Caco-2 (cell line): ENCODE results near the gene LYPD6. TPM values are rescaled to one million over a fixed set of nuclear protein-coding genes. Genes with fewer than 3 reads are reported as not detected.
"Not testable (repeated sequence)": the region's sequence is repeated elsewhere in the genome, so short reads cannot be mapped to it uniquely, and the experiment has no call there.

Experiments used
- BruUV-seq: library from RNA; stranded (reverse); fragments of 400-500 nt; replicated peaks from 2 replicates; lab custom pipeline; 2021; lab: Mats Ljungman, UMichigan
- CTCF ChIA-PET: fragments of 300-600 bp; sonication (Branson Sonifier 250); formaldehyde crosslinking; loops from one replicate; lab custom pipeline; 2022; ENCODE audit warnings: antibody characterized with exemption; lab: Charles Lee
- POLR2A ChIA-PET: fragments of 300-600 bp; sonication (Branson Sonifier 250); formaldehyde crosslinking; loops from one replicate; lab custom pipeline; 2022; ENCODE audit warnings: antibody characterized with exemption; lab: Charles Lee
- DNase-seq, 2 experiments: peaks; one replicate each; pipeline versions ENCODE4 v3.0.0 to v3.0.0-alpha.2; 2020 to 2022
- H3K27me3 ChIP-seq: replicated peaks from 2 replicates; pipeline ENCODE4 v1.6.0; 2011; ENCODE audit warnings: low read length; ENCODE audit not compliant: control insufficient read depth, insufficient read depth
- H3K36me3 ChIP-seq: 2 replicates; pipeline ENCODE4 v1.5.1; 2011; ENCODE audit warnings: low read length; ENCODE audit not compliant: control insufficient read depth, insufficient read depth
- H3K4me1 ChIP-seq: fragments of 250-450 bp; sonication (Bioruptor Pico); 2 replicates; pipeline ENCODE4 v1.5.1; 2020; ENCODE audit warnings: mild to moderate bottlenecking
- H3K4me3 ChIP-seq: 2 replicates; pipeline ENCODE4 v1.5.1; 2011; ENCODE audit warnings: low read depth, mild to moderate bottlenecking, control low read depth, low read length
- H3K9me3 ChIP-seq: fragments of 250-450 bp; sonication (Bioruptor Pico); 2 replicates; pipeline ENCODE4 v1.5.1; 2020; ENCODE audit warnings: mild to moderate bottlenecking, moderate library complexity
- H3K27ac Mint-ChIP-seq: one replicate; pipeline ENCODE4 v1.8.0; 2022; ENCODE audit warnings: mixed read lengths; ENCODE audit not compliant: unreplicated experiment
- H3K27me3 Mint-ChIP-seq: one replicate; pipeline ENCODE4 v1.8.0; 2022; ENCODE audit warnings: mixed read lengths; ENCODE audit not compliant: insufficient read depth, unreplicated experiment
- H3K36me3 Mint-ChIP-seq: one replicate; pipeline ENCODE4 v1.8.0; 2022; ENCODE audit warnings: mild to moderate bottlenecking, mixed read lengths; ENCODE audit not compliant: insufficient read depth, unreplicated experiment
- H3K4me1 Mint-ChIP-seq: one replicate; pipeline ENCODE4 v1.8.0; 2022; ENCODE audit warnings: low read depth, mixed read lengths; ENCODE audit not compliant: unreplicated experiment
- H3K4me3 Mint-ChIP-seq: one replicate; pipeline ENCODE4 v1.8.0; 2022; ENCODE audit warnings: mild to moderate bottlenecking, moderate library complexity, mixed read lengths; ENCODE audit not compliant: unreplicated experiment
- H3K9me3 Mint-ChIP-seq: one replicate; pipeline ENCODE4 v1.8.0; 2022; ENCODE audit warnings: mixed read lengths; ENCODE audit not compliant: unreplicated experiment
- CTCF ChIP-seq, 2 experiments: fragments of 200-600 bp in 1 of 2; IDR thresholded peaks; 1 replicate in 1 of 2; 2 replicates in 1 of 2; pipeline versions ENCODE4 v1.5.1 to v1.8.0; 2011 to 2022; ENCODE audit warnings: antibody characterized with exemption in 1 of 2, control low read depth in 1 of 2, inconsistent platforms in 1 of 2, low read depth in 1 of 2, low read length in 1 of 2, mild to moderate bottlenecking in 1 of 2, moderate library complexity in 1 of 2; ENCODE audit not compliant: insufficient read depth in 1 of 2, severe bottlenecking in 1 of 2, unreplicated experiment in 1 of 2
- intact Hi-C: fragments of 100-400 bp; cut with micrococcal nuclease; formaldehyde crosslinking; loops from one replicate; pipeline ENCODE4 v1.10.0; 2022; ENCODE audit not compliant: unreplicated experiment
- total RNA-seq: library from RNA; stranded (reverse); gene quantifications from 2 replicates; pipeline ENCODE4 v1.2.3, GENCODE V29; 2022

The LYPD6 gene
- total RNA-seq, 1 experiment from 2014 or later: 9.0 TPM

- no peaks in the 10 kb centered on the region for H3K36me3 ChIP-seq
- peaks cover 1% of the 10 kb centered on the region for H3K9me3 ChIP-seq
- no peaks in the 10 kb centered on the region for H3K36me3 Mint-ChIP-seq
- no peak overlapping the region for H3K4me3 Mint-ChIP-seq
- BruUV-seq: no TSS peak
- intact Hi-C loops: no loop called here
- H3K27ac Mint-ChIP-seq: no peak overlapping the region
- TF ChIP-seq CTCF (IDR thresholded peaks at IDR 0.05; ENCODE audit: insufficient read depth in 1 of 2, low read depth in 1 of 2, low read length in 1 of 2, severe bottlenecking in 1 of 2, unreplicated experiment in 1 of 2): peak in 1 of 2 experiments; percentile 4
- H3K9me3 Mint-ChIP-seq: no peaks in the 10 kb centered on the region
- ChIA-PET CTCF (no interaction called here), POLR2A (no interaction called here)
- no peak overlapping the region for H3K4me3 ChIP-seq
- no peak for DNase-seq
- H3K27me3 Mint-ChIP-seq: no peaks in the 10 kb centered on the region
- H3K4me1 Mint-ChIP-seq: peaks cover 15% of the 10 kb centered on the region
- H3K4me1 ChIP-seq: peaks cover 15% of the 10 kb centered on the region
- H3K27me3 ChIP-seq: no peaks in the 10 kb centered on the region
These were observed 159.9 kb downstream of the LYPD6 start for GRCh38 chr2:149490296-149490695.

DNA sequence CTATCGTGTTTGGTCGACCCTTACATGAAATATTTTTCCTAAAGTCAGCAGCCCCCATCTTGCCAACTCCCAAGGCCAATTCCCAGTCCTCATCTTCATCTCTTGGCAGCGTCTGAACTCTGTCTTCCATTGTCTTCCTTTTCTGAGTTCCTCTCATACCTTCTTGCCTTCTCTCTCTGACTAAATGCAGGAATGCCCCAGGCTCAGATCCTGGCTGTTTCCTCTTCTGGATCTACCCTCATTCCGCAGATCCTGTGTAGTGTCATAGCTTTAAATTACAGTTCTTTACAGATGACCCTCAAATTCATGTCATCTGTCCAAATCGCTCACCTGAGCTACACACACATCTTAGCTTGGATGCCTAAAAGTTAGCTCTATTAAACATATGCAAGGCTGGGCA, 162.5 kb downstream of the LYPD6 start:
- no peaks in the 10 kb centered on the region for H3K27me3 ChIP-seq
- ChIA-PET CTCF (no interaction called here), POLR2A (no interaction called here)
- H3K4me1 Mint-ChIP-seq: peaks cover 15% of the 10 kb centered on the region
- intact Hi-C loops: no loop called here
- H3K4me3 ChIP-seq: no peak overlapping the region
- no peaks in the 10 kb centered on the region for H3K27me3 Mint-ChIP-seq
- H3K36me3 Mint-ChIP-seq: no peaks in the 10 kb centered on the region
- H3K27ac Mint-ChIP-seq: no peak overlapping the region
- no peak for TF ChIP-seq CTCF (IDR thresholded peaks at IDR 0.05; ENCODE audit: insufficient read depth in 1 of 2, low read depth in 1 of 2, low read length in 1 of 2, severe bottlenecking in 1 of 2, unreplicated experiment in 1 of 2)
- H3K36me3 ChIP-seq: no peaks in the 10 kb centered on the region
- H3K9me3 Mint-ChIP-seq: peaks cover 9% of the 10 kb centered on the region
- no peak overlapping the region for H3K4me3 Mint-ChIP-seq
- H3K4me1 ChIP-seq: peaks cover 15% of the 10 kb centered on the region
- peaks cover 2% of the 10 kb centered on the region for H3K9me3 ChIP-seq
- no TSS peak for BruUV-seq
- DNase-seq: no peak

DNA sequence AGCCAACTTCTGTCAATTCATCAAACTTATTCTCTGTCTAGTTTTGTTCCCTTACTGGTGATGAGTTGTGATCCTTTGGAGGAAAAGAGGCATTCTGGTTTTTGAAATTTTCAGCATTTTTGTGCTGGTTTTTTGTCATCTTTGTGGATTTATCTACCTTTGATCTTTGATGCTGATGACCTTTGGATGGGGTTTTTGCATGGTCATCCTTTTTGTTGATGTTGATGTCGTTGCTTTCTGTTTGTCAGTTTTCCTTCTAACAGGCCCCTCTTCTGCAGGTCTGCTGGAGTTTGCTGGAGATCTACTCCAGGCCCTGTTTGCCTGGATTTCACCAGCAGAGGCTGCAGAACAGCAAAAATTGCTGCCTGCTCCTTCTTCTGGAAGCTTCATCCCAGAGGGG, 168.8 kb downstream of the LYPD6 start:
- H3K9me3 ChIP-seq, POLR2A ChIA-PET, H3K36me3 ChIP-seq, H3K4me3 Mint-ChIP-seq, DNase-seq, H3K36me3 Mint-ChIP-seq, intact Hi-C loops, BruUV-seq, H3K4me1 ChIP-seq, H3K27ac Mint-ChIP-seq, H3K4me1 Mint-ChIP-seq, H3K27me3 Mint-ChIP-seq, H3K4me3 ChIP-seq, CTCF ChIA-PET, H3K27me3 ChIP-seq: not testable (repeated sequence)
- H3K9me3 Mint-ChIP-seq: peaks cover 19% of the 10 kb centered on the region

GRCh38 chr2:149506808-149507207, 176.4 kb downstream of the LYPD6 start:
- DNase-seq, BruUV-seq, H3K27me3 Mint-ChIP-seq, H3K27me3 ChIP-seq, intact Hi-C loops, H3K27ac Mint-ChIP-seq, CTCF ChIA-PET, POLR2A ChIA-PET, H3K36me3 ChIP-seq, H3K4me3 Mint-ChIP-seq, H3K9me3 Mint-ChIP-seq, H3K4me1 ChIP-seq, H3K36me3 Mint-ChIP-seq, H3K4me3 ChIP-seq, H3K9me3 ChIP-seq: not testable (repeated sequence)
- peaks cover 12% of the 10 kb centered on the region for H3K4me1 Mint-ChIP-seq
